Hematopoietic multipotent progenitor cell treated with erythropoietin and hydrocortisone succinate and interleukin-3 and kit ligand, for 15 days (in vitro differentiated cells): Measurements from ENCODE around the gene LHX4.

ENCODE experiments used
- DNase-seq: peaks from one replicate; pipeline ENCODE4 v3.0.0-alpha.2; 2015; ENCODE audit warnings: low spot score

LHX4 gene

GRCh38 chr1:180243517-180244221 lies 13.6 kb downstream of the LHX4 start:
- DNase-seq = no peak

GRCh38 chr1:180244840-180245239 lies 14.8 kb downstream of the LHX4 start:
- DNase-seq = no peak

- DNase-seq = no peak
Observed at GRCh38 chr1:180246579-180246978, 16.5 kb downstream of the LHX4 start.

GRCh38 chr1:180247061-180247460 lies 17.0 kb downstream of the LHX4 start:
- DNase-seq = no peak

GRCh38 chr1:180247580-180247979 lies 17.5 kb downstream of the LHX4 start:
- no peak for DNase-seq

GRCh38 chr1:180248176-180248575 lies 18.1 kb downstream of the LHX4 start:
- DNase-seq = no peak

GRCh38 chr1:180248731-180249681 lies 18.9 kb downstream of the LHX4 start:
- no peak for DNase-seq

GRCh38 chr1:180249725-180250498 lies 19.8 kb downstream of the LHX4 start:
- no peak for DNase-seq

- no peak for DNase-seq
Observed at GRCh38 chr1:180250499-180250770, 20.4 kb downstream of the LHX4 start.

GRCh38 chr1:180250883-180251509 lies 20.9 kb downstream of the LHX4 start:
- no peak for DNase-seq

- no peak for DNase-seq
Observed at GRCh38 chr1:180251526-180252305, 21.7 kb downstream of the LHX4 start.

GRCh38 chr1:180252638-180253536 lies 22.8 kb downstream of the LHX4 start:
- DNase-seq = peak; percentile 54

- DNase-seq = no peak
Observed at GRCh38 chr1:180253585-180254495, 23.8 kb downstream of the LHX4 start.

- no peak for DNase-seq
Observed at GRCh38 chr1:180254496-180254819, 24.4 kb downstream of the LHX4 start.

- no peak for DNase-seq
Observed at GRCh38 chr1:180254854-180255253, 24.8 kb downstream of the LHX4 start.

- DNase-seq = no peak
Observed at GRCh38 chr1:180255536-180256340, 25.7 kb downstream of the LHX4 start.

GRCh38 chr1:180256341-180257027 lies 26.4 kb downstream of the LHX4 start:
- no peak for DNase-seq

- DNase-seq = no peak
Observed at GRCh38 chr1:180257028-180257386, 26.9 kb downstream of the LHX4 start.
